ENCODE results near the gene FUT9. TPM values are rescaled to one million over a fixed set of nuclear protein-coding genes. Genes with fewer than 3 reads are reported as not detected.

FUT9 gene
- total RNA-seq, 1 donor from 2014 or later, result not detected

- no peak for TF ChIP-seq CTCF (IDR thresholded peaks at IDR 0.05; ENCODE audit: insufficient read depth, low read length, severe bottlenecking)
- no peak for FAIRE-seq
- no peak for DNase-seq (ENCODE audit: low read depth)
- Histone ChIP-seq H3K27me3 (ENCODE audit: control insufficient read depth, insufficient read depth, low read length) (no peaks in the 10 kb centered on the region), H3K4me3 (ENCODE audit: low read depth, low read length) (no peak overlapping the region), H3K36me3 (ENCODE audit: control insufficient read depth, insufficient read depth, low read length) (no peaks in the 10 kb centered on the region)
These were observed 21.6 kb upstream of the FUT9 start for GRCh38 chr6:95994151-95994550.

- no peak for DNase-seq (ENCODE audit: low read depth)
- no peak for TF ChIP-seq CTCF (IDR thresholded peaks at IDR 0.05; ENCODE audit: insufficient read depth, low read length, severe bottlenecking)
- H3K27me3 ChIP-seq (ENCODE audit: control insufficient read depth, insufficient read depth, low read length), result no peaks in the 10 kb centered on the region
- no peak for FAIRE-seq
- H3K36me3 ChIP-seq (ENCODE audit: control insufficient read depth, insufficient read depth, low read length), result no peaks in the 10 kb centered on the region
- H3K4me3 ChIP-seq (ENCODE audit: low read depth, low read length), result no peak overlapping the region
These were observed 17.6 kb upstream of the FUT9 start for GRCh38 chr6:95998133-95998532.

GRCh38 chr6:96001891-96002575, 13.7 kb upstream of the FUT9 start:
- no peak overlapping the region for H3K4me3 ChIP-seq (ENCODE audit: low read depth, low read length)
- no peaks in the 10 kb centered on the region for H3K27me3 ChIP-seq (ENCODE audit: control insufficient read depth, insufficient read depth, low read length)
- H3K36me3 ChIP-seq (ENCODE audit: control insufficient read depth, insufficient read depth, low read length), result no peaks in the 10 kb centered on the region
- FAIRE-seq, result no peak
- no peak for DNase-seq (ENCODE audit: low read depth)
- no peak for TF ChIP-seq CTCF (IDR thresholded peaks at IDR 0.05; ENCODE audit: insufficient read depth, low read length, severe bottlenecking)

GRCh38 chr6:96002576-96002910, 13.2 kb upstream of the FUT9 start:
- TF ChIP-seq CTCF (IDR thresholded peaks at IDR 0.05; ENCODE audit: insufficient read depth, low read length, severe bottlenecking), result no peak
- no peaks in the 10 kb centered on the region for H3K27me3 ChIP-seq (ENCODE audit: control insufficient read depth, insufficient read depth, low read length)
- H3K36me3 ChIP-seq (ENCODE audit: control insufficient read depth, insufficient read depth, low read length), result no peaks in the 10 kb centered on the region
- FAIRE-seq (no peak), DNase-seq (ENCODE audit: low read depth) (no peak)
- no peak overlapping the region for H3K4me3 ChIP-seq (ENCODE audit: low read depth, low read length)

- no peak overlapping the region for H3K4me3 ChIP-seq (ENCODE audit: low read depth, low read length)
- FAIRE-seq (no peak), DNase-seq (ENCODE audit: low read depth) (no peak)
- no peaks in the 10 kb centered on the region for H3K36me3 ChIP-seq (ENCODE audit: control insufficient read depth, insufficient read depth, low read length)
- no peak for TF ChIP-seq CTCF (IDR thresholded peaks at IDR 0.05; ENCODE audit: insufficient read depth, low read length, severe bottlenecking)
- H3K27me3 ChIP-seq (ENCODE audit: control insufficient read depth, insufficient read depth, low read length), result no peaks in the 10 kb centered on the region
These were observed 12.9 kb upstream of the FUT9 start for GRCh38 chr6:96002912-96003311.

GRCh38 chr6:96007663-96008062, 8.1 kb upstream of the FUT9 start:
- no peak for FAIRE-seq
- Histone ChIP-seq H3K4me3 (ENCODE audit: low read depth, low read length) (no peak overlapping the region), H3K27me3 (ENCODE audit: control insufficient read depth, insufficient read depth, low read length) (no peaks in the 10 kb centered on the region), H3K36me3 (ENCODE audit: control insufficient read depth, insufficient read depth, low read length) (no peaks in the 10 kb centered on the region)
- DNase-seq (ENCODE audit: low read depth), result no peak
- no peak for TF ChIP-seq CTCF (IDR thresholded peaks at IDR 0.05; ENCODE audit: insufficient read depth, low read length, severe bottlenecking)
